Smooth muscle cell (in vitro differentiated cells): ENCODE results near the gene AKT1. TPM values are rescaled to one million over a fixed set of nuclear protein-coding genes. Genes with fewer than 3 reads are reported as not detected.

Experiments
- DNase-seq: peaks from one replicate; lab custom pipeline; 2025; ENCODE audit not compliant: unreplicated experiment; lab: John Stamatoyannopoulos, UW
- H2AFZ ChIP-seq: fragments of 200-600 bp; sonication (generic); 2 replicates; pipeline ENCODE4 v1.6.0; 2016; ENCODE audit warnings: antibody characterized with exemption, low read depth, mild to moderate bottlenecking
- H3F3A ChIP-seq: fragments of 200-600 bp; sonication (generic); 2 replicates; pipeline ENCODE4 v1.6.0; 2017; ENCODE audit warnings: antibody characterized with exemption, low read depth
- H3K27ac ChIP-seq: fragments of 200-600 bp; sonication (generic); 2 replicates; pipeline ENCODE4 v1.5.1; 2016; ENCODE audit warnings: low read depth, mild to moderate bottlenecking
- H3K27me3 ChIP-seq: fragments of 200-600 bp; sonication (generic); 2 replicates; pipeline ENCODE4 v1.6.1; 2016; ENCODE audit warnings: low read depth, mild to moderate bottlenecking
- H3K36me3 ChIP-seq: fragments of 200-600 bp; sonication (generic); 2 replicates; pipeline ENCODE4 v1.5.1; 2016; ENCODE audit warnings: low read depth
- H3K4me1 ChIP-seq: fragments of 200-600 bp; sonication (generic); 2 replicates; pipeline ENCODE4 v1.5.1; 2016; ENCODE audit warnings: low read depth
- H3K4me2 ChIP-seq: fragments of 200-600 bp; sonication (generic); 2 replicates; pipeline ENCODE4 v1.6.0; 2016; ENCODE audit warnings: mild to moderate bottlenecking
- H3K4me3 ChIP-seq: fragments of 200-600 bp; sonication (generic); 2 replicates; pipeline ENCODE4 v1.5.1; 2016; ENCODE audit warnings: mild to moderate bottlenecking
- H3K79me2 ChIP-seq: fragments of 200-600 bp; sonication (generic); 2 replicates; pipeline ENCODE4 v1.6.0; 2016; ENCODE audit warnings: low read depth, mild to moderate bottlenecking
- H3K9ac ChIP-seq: fragments of 200-600 bp; sonication (generic); 2 replicates; pipeline ENCODE4 v1.6.0; 2016; ENCODE audit warnings: low read depth
- H3K9me3 ChIP-seq: fragments of 200-600 bp; sonication (generic); replicated peaks from 2 replicates; pipeline ENCODE4 v1.5.1; 2016; ENCODE audit warnings: low read depth
- H4K20me1 ChIP-seq: fragments of 200-600 bp; sonication (generic); 2 replicates; pipeline ENCODE4 v1.6.0; 2016; ENCODE audit warnings: low read depth
- CTCF ChIP-seq: fragments of 200-600 bp; sonication (generic); IDR thresholded peaks from 2 replicates; pipeline ENCODE4 v1.5.1; 2017; ENCODE audit warnings: borderline replicate concordance, mild to moderate bottlenecking, antibody characterized with exemption; ENCODE audit not compliant: insufficient read depth, poor library complexity, severe bottlenecking
- WGBS: methylation state at CpG from one replicate; pipeline ENCODE4 v1.1.7; 2016; ENCODE audit warnings: low lambda C conversion rate; 5-methylcytosine and 5-hydroxymethylcytosine counted together
- polyA plus RNA-seq: library from polyadenylated mRNA; unstranded; fragments of >200 nt; fragmentation: Nextera tagmentation; extraction: Ambion mirVana; gene quantifications from 2 replicates; pipeline ENCODE4 v1.2.1, GENCODE V29; 2016
- total RNA-seq: library from RNA; depleted of rRNA; stranded (reverse); fragments of >200 nt; gene quantifications from 2 replicates; pipeline ENCODE4 v1.2.3, GENCODE V29; 2014

Gene AKT1
- total and polyA plus RNA-seq, 2 experiments from 2014 or later, result 99.9 to 189 TPM

GRCh38 chr14:104774453-104775072 lies 21.0 kb downstream of the AKT1 start:
- DNase-seq, result no peak
- Histone ChIP-seq H3K4me1 (no peaks in the 10 kb centered on the region), H2AFZ (no peak overlapping the region), H3K36me3 (no peaks in the 10 kb centered on the region), H3K27me3 (no peaks in the 10 kb centered on the region), H3K4me2 (no peak overlapping the region), H3K27ac (no peak overlapping the region), H3K4me3 (no peak overlapping the region), H3K79me2 (no peaks in the 10 kb centered on the region), H3K9ac (no peak overlapping the region), H3K9me3 (no peaks in the 10 kb centered on the region), H4K20me1 (peaks cover 42% of the 10 kb centered on the region), H3F3A (no peaks in the 10 kb centered on the region)
- 95% methylated on average over 20 of the region's 20 CpGs for WGBS
- no peak for TF ChIP-seq CTCF

GRCh38 chr14:104773505-104774452 lies 21.8 kb downstream of the AKT1 start:
- H3F3A ChIP-seq, result no peaks in the 10 kb centered on the region
- H3K27ac ChIP-seq, result no peak overlapping the region
- H3K9ac ChIP-seq, result no peak overlapping the region
- H3K9me3 ChIP-seq, result no peaks in the 10 kb centered on the region
- DNase-seq, result no peak
- H4K20me1 ChIP-seq, result peaks cover 34% of the 10 kb centered on the region
- H3K4me3 ChIP-seq, result no peak overlapping the region
- H3K4me2 ChIP-seq, result no peak overlapping the region
- H3K36me3 ChIP-seq, result no peaks in the 10 kb centered on the region
- H3K79me2 ChIP-seq, result no peaks in the 10 kb centered on the region
- 95% methylated on average over 38 of the region's 46 CpGs for WGBS
- H2AFZ ChIP-seq, result no peak overlapping the region
- H3K4me1 ChIP-seq, result peaks cover 4% of the 10 kb centered on the region
- H3K27me3 ChIP-seq, result no peaks in the 10 kb centered on the region
- no peak for TF ChIP-seq CTCF

- Histone ChIP-seq H3F3A (peaks cover 4% of the 10 kb centered on the region), H3K36me3 (no peaks in the 10 kb centered on the region), H3K27me3 (no peaks in the 10 kb centered on the region), H3K9ac (no peak overlapping the region), H3K4me1 (peaks cover 5% of the 10 kb centered on the region), H4K20me1 (peaks cover 25% of the 10 kb centered on the region), H3K4me2 (no peak overlapping the region), H3K4me3 (no peak overlapping the region), H3K27ac (no peak overlapping the region), H3K9me3 (no peaks in the 10 kb centered on the region), H2AFZ (no peak overlapping the region), H3K79me2 (no peaks in the 10 kb centered on the region)
- DNase-seq, result no peak
- TF ChIP-seq CTCF, result no peak
- WGBS, result 98% methylated on average over 38 of the region's 38 CpGs
Measured at GRCh38 chr14:104772707-104773504, 22.6 kb downstream of the AKT1 start.
